Endothelial cell (in vitro differentiated cells): ENCODE results near the gene RHOBTB1. TPM values are rescaled to one million over a fixed set of nuclear protein-coding genes. Genes with fewer than 3 reads are reported as not detected.

Experiments used
- DNase-seq: peaks from one replicate; pipeline ENCODE4 v3.0.0; 2021; ENCODE audit warnings: low spot score
- H3K27ac Mint-ChIP-seq: one replicate; pipeline ENCODE4 v1.8.0; 2021; ENCODE audit warnings: mixed read lengths, inconsistent platforms; ENCODE audit not compliant: unreplicated experiment
- H3K27me3 Mint-ChIP-seq: one replicate; pipeline ENCODE4 v1.8.0; 2021; ENCODE audit warnings: mild to moderate bottlenecking, moderate library complexity, mixed read lengths, inconsistent platforms; ENCODE audit not compliant: unreplicated experiment
- H3K36me3 Mint-ChIP-seq: one replicate; pipeline ENCODE4 v1.8.0; 2021; ENCODE audit warnings: mild to moderate bottlenecking, low read depth, mixed read lengths, inconsistent platforms; ENCODE audit not compliant: unreplicated experiment
- H3K4me1 Mint-ChIP-seq: one replicate; pipeline ENCODE4 v1.8.0; 2021; ENCODE audit warnings: mild to moderate bottlenecking, mixed read lengths, inconsistent platforms; ENCODE audit not compliant: unreplicated experiment
- H3K4me3 Mint-ChIP-seq: one replicate; pipeline ENCODE4 v1.8.0; 2021; ENCODE audit warnings: mild to moderate bottlenecking, mixed read lengths, inconsistent platforms; ENCODE audit not compliant: unreplicated experiment
- H3K9me3 Mint-ChIP-seq: one replicate; pipeline ENCODE4 v1.8.0; 2021; ENCODE audit warnings: mixed read lengths, inconsistent platforms; ENCODE audit not compliant: unreplicated experiment
- CTCF ChIP-seq: fragments of 200-600 bp; sonication (generic); IDR thresholded peaks from one replicate; pipeline ENCODE4 v1.5.0; 2021; ENCODE audit warnings: antibody characterized with exemption; ENCODE audit not compliant: unreplicated experiment
- total RNA-seq: library from RNA; stranded (reverse); fragmentation: NEBNext Ultra II Directional; extraction: Animal tissue kit (Norgen Biotek cat#: 25700); gene quantifications from one replicate; pipeline ENCODE4 v1.2.1, GENCODE V29; 2021; ENCODE audit not compliant: unreplicated experiment

The RHOBTB1 gene
- total RNA-seq, 1 donor from 2014 or later: 20.3 TPM

GRCh38 chr10:60967260-60967659 lies 23.3 kb upstream of the RHOBTB1 start:
- Mint-ChIP-seq H3K27ac (no peak overlapping the region), H3K9me3 (no peaks in the 10 kb centered on the region), H3K4me3 (no peak overlapping the region), H3K36me3 (no peaks in the 10 kb centered on the region), H3K4me1 (peaks cover 10% of the 10 kb centered on the region), H3K27me3 (peaks cover 3% of the 10 kb centered on the region)
- TF ChIP-seq CTCF: no peak
- no peak for DNase-seq

GRCh38 chr10:60965696-60966095 lies 21.7 kb upstream of the RHOBTB1 start:
- Mint-ChIP-seq H3K4me1 (peaks cover 10% of the 10 kb centered on the region), H3K9me3 (no peaks in the 10 kb centered on the region), H3K27ac (no peak overlapping the region), H3K4me3 (no peak overlapping the region), H3K27me3 (no peaks in the 10 kb centered on the region), H3K36me3 (no peaks in the 10 kb centered on the region)
- no peak for DNase-seq
- no peak for TF ChIP-seq CTCF

- H3K4me3 Mint-ChIP-seq: no peak overlapping the region
- peaks cover 10% of the 10 kb centered on the region for H3K4me1 Mint-ChIP-seq
- no peaks in the 10 kb centered on the region for H3K27me3 Mint-ChIP-seq
- peak; percentile 61 for DNase-seq
- no peak overlapping the region for H3K27ac Mint-ChIP-seq
- H3K9me3 Mint-ChIP-seq: no peaks in the 10 kb centered on the region
- no peaks in the 10 kb centered on the region for H3K36me3 Mint-ChIP-seq
- TF ChIP-seq CTCF: peak; percentile 81
These were observed 20.6 kb upstream of the RHOBTB1 start for GRCh38 chr10:60964257-60965235.

- H3K27ac Mint-ChIP-seq: no peak overlapping the region
These were observed 19.7 kb upstream of the RHOBTB1 start for GRCh38 chr10:60963441-60964256.

More at GRCh38 chr10:60963441-60964256, 19.7 kb upstream of the RHOBTB1 start:
- no peak for TF ChIP-seq CTCF
- Mint-ChIP-seq H3K4me1 (peaks cover 10% of the 10 kb centered on the region), H3K9me3 (no peaks in the 10 kb centered on the region), H3K27me3 (no peaks in the 10 kb centered on the region), H3K4me3 (no peak overlapping the region), H3K36me3 (no peaks in the 10 kb centered on the region)
- DNase-seq: no peak
